HAP-1 (cell line): ENCODE measurements around the gene ZPLD1.

Experiments used
- DNase-seq, 2 experiments: peaks; one replicate each; pipeline ENCODE4 v3.0.0-alpha.2; 2016 to 2020; ENCODE audit warnings: low spot score in 2 of 2
- H3K27me3 ChIP-seq: fragments of 250-450 bp; sonication (Bioruptor Pico); 2 replicates; pipeline ENCODE4 v1.5.1; 2020; ENCODE audit warnings: low read depth, mild to moderate bottlenecking, moderate library complexity
- H3K36me3 ChIP-seq: fragments of 250-450 bp; sonication (Bioruptor Pico); replicated peaks from 2 replicates; pipeline ENCODE4 v1.5.1; 2020; ENCODE audit warnings: mild to moderate bottlenecking
- H3K4me1 ChIP-seq: fragments of 250-450 bp; sonication (Bioruptor Pico); 2 replicates; pipeline ENCODE4 v1.5.1; 2020; ENCODE audit warnings: mild to moderate bottlenecking
- H3K4me3 ChIP-seq: fragments of 250-450 bp; sonication (Bioruptor Pico); 2 replicates; pipeline ENCODE4 v1.5.1; 2020; ENCODE audit warnings: mild to moderate bottlenecking, moderate library complexity
- H3K9me3 ChIP-seq: fragments of 250-450 bp; sonication (Bioruptor Pico); 2 replicates; pipeline ENCODE4 v1.5.1; 2020; ENCODE audit warnings: mild to moderate bottlenecking, moderate library complexity
- in situ Hi-C: fragments of 300-500 bp; cut with MboI; formaldehyde crosslinking; loops from 3 replicates; pipeline ENCODE4 v1.14.3; 2020; ENCODE audit warnings: low sequenced_read_pairs, inconsistent platforms, mixed read lengths

Gene ZPLD1

GRCh38 chr3:102512734-102513504 lies 78.1 kb downstream of the ZPLD1 start:
- peak in 1 of 2 experiments; percentile 57 for DNase-seq
- H3K4me3 ChIP-seq, result no peak overlapping the region
- H3K36me3 ChIP-seq, result no peaks in the 10 kb centered on the region
- peaks cover 8% of the 10 kb centered on the region for H3K4me1 ChIP-seq
- in situ Hi-C loops, result no loop called here
- no peaks in the 10 kb centered on the region for H3K27me3 ChIP-seq
- no peaks in the 10 kb centered on the region for H3K9me3 ChIP-seq

GRCh38 chr3:102514241-102514640 lies 79.4 kb downstream of the ZPLD1 start:
- H3K27me3 ChIP-seq, result no peaks in the 10 kb centered on the region

GRCh38 chr3:102521246-102521645 lies 86.4 kb downstream of the ZPLD1 start:
- in situ Hi-C loops, result no loop called here

More at GRCh38 chr3:102514241-102514640, 79.4 kb downstream of the ZPLD1 start:
- in situ Hi-C loops, result no loop called here
- DNase-seq, result no peak
- Histone ChIP-seq H3K4me3 (no peak overlapping the region), H3K9me3 (no peaks in the 10 kb centered on the region), H3K4me1 (peaks cover 8% of the 10 kb centered on the region), H3K36me3 (no peaks in the 10 kb centered on the region)

GRCh38 chr3:102525624-102526023 lies 90.8 kb downstream of the ZPLD1 start:
- H3K4me3 ChIP-seq, result no peak overlapping the region
- H3K27me3 ChIP-seq, result peaks cover 1% of the 10 kb centered on the region; the same call in 1 of the 2 replicates
- no peak for DNase-seq
- no peaks in the 10 kb centered on the region for H3K9me3 ChIP-seq
- in situ Hi-C loops, result no loop called here
- H3K36me3 ChIP-seq, result no peaks in the 10 kb centered on the region
- no peaks in the 10 kb centered on the region for H3K4me1 ChIP-seq

More at GRCh38 chr3:102521246-102521645, 86.4 kb downstream of the ZPLD1 start:
- Histone ChIP-seq H3K27me3 (peaks cover 4% of the 10 kb centered on the region; the same call in 1 of the 2 replicates), H3K36me3 (no peaks in the 10 kb centered on the region), H3K4me1 (no peaks in the 10 kb centered on the region), H3K9me3 (no peaks in the 10 kb centered on the region), H3K4me3 (no peak overlapping the region)
- DNase-seq, result no peak

GRCh38 chr3:102526865-102527264 lies 92.0 kb downstream of the ZPLD1 start:
- in situ Hi-C loops, result no loop called here
- H3K9me3 ChIP-seq, result no peaks in the 10 kb centered on the region
- no peak overlapping the region for H3K4me3 ChIP-seq
- H3K4me1 ChIP-seq, result no peaks in the 10 kb centered on the region
- no peaks in the 10 kb centered on the region for H3K36me3 ChIP-seq
- H3K27me3 ChIP-seq, result no peaks in the 10 kb centered on the region; the same call in 1 of the 2 replicates
- no peak for DNase-seq

- H3K4me3 ChIP-seq, result no peak overlapping the region
- no peaks in the 10 kb centered on the region for H3K36me3 ChIP-seq
- H3K27me3 ChIP-seq, result no peaks in the 10 kb centered on the region; the same call in 1 of the 2 replicates
- DNase-seq, result no peak
- in situ Hi-C loops, result no loop called here
- H3K9me3 ChIP-seq, result no peaks in the 10 kb centered on the region
- H3K4me1 ChIP-seq, result no peaks in the 10 kb centered on the region
Observed at GRCh38 chr3:102528727-102529126, 93.9 kb downstream of the ZPLD1 start.
